K562 (cell line): Measurements from ENCODE around the gene DHCR24. TPM values are rescaled to one million over a fixed set of nuclear protein-coding genes. Genes with fewer than 3 reads are reported as not detected.

Source experiments
- ATAC-seq: fragments of 200-7000 bp; cut with Tn5 transposase; 3 replicates; pipeline ENCODE4 v1.9.1; 2020; ENCODE audit warnings: moderate library complexity
- BruUV-seq: library from RNA; stranded (reverse); fragments of 400-500 nt; replicated peaks from 2 replicates; lab custom pipeline; 2021; lab: Mats Ljungman, UMichigan
- CTCF ChIA-PET: fragments of 300-600 bp; formaldehyde crosslinking; extraction: SDS; loops from one replicate; lab custom pipeline; 2021; ENCODE audit warnings: low intra/inter-chr PET ratio; lab: Yijun Ruan, JAX
- POLR2A ChIA-PET: fragments of 300-600, 350-650 bp; sonication (Branson Sonifier 250); formaldehyde crosslinking; extraction: SDS; loops from one replicate; lab custom pipeline; 2021; ENCODE audit warnings: antibody characterized with exemption, inconsistent platforms; lab: Yijun Ruan, JAX
- DNase-seq, 4 experiments: peaks; one replicate each; pipeline versions ENCODE4 v3.0.0 to v3.0.0-alpha.2; 2011 to 2018; ENCODE audit warnings: low spot score in 3 of 4, mixed read lengths in 3 of 4; ENCODE audit errors: extremely low read depth in 1 of 4
- FAIRE-seq: peaks from 2 replicates; lab custom pipeline; 2011; peaks lifted over from hg19 to GRCh38; lab: Jason Lieb, UNC
- H2AFZ ChIP-seq: 2 replicates; pipeline ENCODE4 v1.6.0; 2011; ENCODE audit warnings: low read depth, low read length, control low read depth, inconsistent platforms
- H3K27ac ChIP-seq: fragments of 200-600 bp; 3 replicates; pipeline ENCODE4 v1.8.0; 2011; ENCODE audit warnings: low read depth, mild to moderate bottlenecking, control low read depth, inconsistent platforms, low read length, moderate library complexity, mixed read lengths; ENCODE audit errors: extremely low read depth
- H3K27me3 ChIP-seq, 2 experiments: fragments of 300-600 bp in 1 of 2; 2 replicates in 1 of 2; 3 replicates in 1 of 2; pipeline versions ENCODE4 v1.6.0 to v1.8.0; 2011; ENCODE audit warnings: inconsistent platforms in 2 of 2, low read length in 2 of 2, mild to moderate bottlenecking in 1 of 2, mixed read lengths in 1 of 2, moderate library complexity in 1 of 2; ENCODE audit not compliant: control insufficient read depth in 2 of 2, insufficient read depth in 2 of 2
- H3K36me3 ChIP-seq: fragments of 300-600 bp; 3 replicates; pipeline ENCODE4 v1.8.0; 2011; ENCODE audit warnings: mild to moderate bottlenecking, low read length, inconsistent platforms; ENCODE audit not compliant: control insufficient read depth, insufficient read depth
- H3K4me1 ChIP-seq, 2 experiments: fragments of 200-600 bp in 1 of 2; replicated peaks in 1 of 2; 2 replicates in 1 of 2; 3 replicates in 1 of 2; pipeline versions ENCODE4 v1.5.1 to v1.8.0; 2011; ENCODE audit warnings: inconsistent platforms in 2 of 2, low read length in 2 of 2, mild to moderate bottlenecking in 1 of 2, mixed read lengths in 1 of 2, moderate library complexity in 1 of 2; ENCODE audit not compliant: control insufficient read depth in 2 of 2, insufficient read depth in 2 of 2
- H3K4me2 ChIP-seq: 2 replicates; pipeline ENCODE4 v1.6.1; 2011; ENCODE audit warnings: low read length, control low read depth, inconsistent platforms, mixed read lengths; ENCODE audit not compliant: insufficient read depth
- H3K4me3 ChIP-seq: fragments of 200-600 bp; sonication (generic), shearing (Covaris generic); 2 replicates; pipeline ENCODE4 v1.5.1; 2016; ENCODE audit warnings: control low read depth, inconsistent platforms
- H3K79me2 ChIP-seq: fragments of 200-600 bp; 3 replicates; pipeline ENCODE4 v1.8.0; 2011; ENCODE audit warnings: low read length, inconsistent platforms; ENCODE audit not compliant: control insufficient read depth, insufficient read depth
- H3K9ac ChIP-seq, 2 experiments: 2 replicates each; pipeline versions ENCODE4 v1.6.0 to v1.6.1; 2011; ENCODE audit warnings: low read depth in 2 of 2, low read length in 2 of 2, control low read depth in 1 of 2, inconsistent platforms in 1 of 2, mild to moderate bottlenecking in 1 of 2, mixed read lengths in 1 of 2; ENCODE audit not compliant: insufficient read depth in 1 of 2
- H3K9me1 ChIP-seq: one replicate; pipeline ENCODE4 v1.6.0; 2011; ENCODE audit warnings: inconsistent platforms, mild to moderate bottlenecking, low read length, moderate library complexity; ENCODE audit not compliant: control insufficient read depth, insufficient read depth
- H3K9me3 ChIP-seq: replicated peaks from 2 replicates; pipeline ENCODE4 v1.5.1; 2011; ENCODE audit warnings: low read depth, low read length, inconsistent platforms; ENCODE audit not compliant: control insufficient read depth, insufficient read depth
- H4K20me1 ChIP-seq: replicated peaks from 2 replicates; pipeline ENCODE4 v1.6.1; 2011; ENCODE audit warnings: low read length, inconsistent platforms, mixed read lengths; ENCODE audit not compliant: control insufficient read depth, insufficient read depth
- DDX20 ChIP-seq: fragments of 450-650 bp; IDR thresholded peaks from 2 replicates; pipeline ENCODE4 v1.6.1; 2016; ENCODE audit warnings: missing genetic modification characterization, low read depth, mild to moderate bottlenecking, missing compliant biosample characterization, moderate library complexity
- FOXM1 ChIP-seq, 2 experiments: fragments of 450-650 bp in 1 of 2; sonication (generic) in 1 of 2; formaldehyde crosslinking in 1 of 2; IDR thresholded peaks; 2 replicates each; pipeline versions ENCODE4 v1.6.1 to v1.9.0; 2017 to 2022; ENCODE audit warnings: low read depth in 2 of 2, mild to moderate bottlenecking in 2 of 2, missing genetic modification reagents in 1 of 2, moderate library complexity in 1 of 2
- GATA2 ChIP-seq: sonication (generic); formaldehyde crosslinking; IDR thresholded peaks from 2 replicates; pipeline ENCODE4 v1.4.0; 2020; ENCODE audit warnings: mild to moderate bottlenecking, missing genetic modification reagents
- GATAD2A ChIP-seq: fragments of 450-650 bp; IDR thresholded peaks from 2 replicates; pipeline ENCODE4 v1.6.1; 2017
- MNT ChIP-seq, 2 experiments: fragments of 450-650 bp; conservative IDR thresholded peaks; 2 replicates each; pipeline ENCODE4 v1.6.1; 2017; ENCODE audit warnings: mild to moderate bottlenecking in 2 of 2, moderate library complexity in 2 of 2
- NR2C2 ChIP-seq, 2 experiments: fragments of 200-800 bp in 1 of 2; sonication (Bioruptor generic) in 1 of 2; sonication (generic) in 1 of 2; formaldehyde crosslinking in 1 of 2; IDR thresholded peaks; 2 replicates each; pipeline versions ENCODE4 v1.6.1 to v1.8.0; 2016 to 2022; ENCODE audit warnings: mild to moderate bottlenecking in 1 of 2, missing compliant biosample characterization in 1 of 2, missing genetic modification characterization in 1 of 2, missing genetic modification reagents in 1 of 2
- SAFB ChIP-seq: fragments of 200-400 bp; formaldehyde crosslinking; IDR thresholded peaks from 2 replicates; pipeline ENCODE4 v1.6.1; 2017; ENCODE audit warnings: low read depth, low read length, borderline replicate concordance
- SMARCA4 ChIP-seq: fragments of 450-650 bp; IDR thresholded peaks from 2 replicates; pipeline ENCODE4 v1.6.1; 2016
- ZNF639 ChIP-seq, 2 experiments: fragments of 200-800 bp in 1 of 2; sonication (Bioruptor generic) in 1 of 2; sonication (generic) in 1 of 2; formaldehyde crosslinking in 1 of 2; IDR thresholded peaks in 1 of 2; conservative IDR thresholded peaks in 1 of 2; 2 replicates each; pipeline versions ENCODE4 v1.5.0 to v1.6.1; 2016 to 2020; ENCODE audit warnings: missing compliant biosample characterization in 1 of 2, missing genetic modification characterization in 1 of 2, missing genetic modification reagents in 1 of 2
- WGBS: fragments of 100-300 bp; shearing (Covaris generic); methylation state at CpG from one replicate; pipeline ENCODE4 v1.1.6; 2016; ENCODE audit warnings: low coverage, mixed read lengths; ENCODE audit not compliant: insufficient coverage; ENCODE audit errors: missing lambda C conversion rate; 5-methylcytosine and 5-hydroxymethylcytosine counted together
- in situ Hi-C: fragments of 300-500 bp; cut with MboI; formaldehyde crosslinking; loops from 4 replicates; pipeline ENCODE4 v1.15.0; 2018; ENCODE audit warnings: inconsistent platforms, mixed read lengths
- intact Hi-C: fragments of 100-400 bp; cut with micrococcal nuclease; formaldehyde crosslinking; loops from 2 replicates; pipeline ENCODE4 v1.14.2; 2022
- polyA plus RNA-seq, 8 experiments: library from polyadenylated mRNA; depleted of rRNA in 4 of 8; stranded (reverse) in 5 of 8; unstranded in 3 of 8; fragments of >200 nt; fragmentation: Nextera tagmentation in 2 of 8; fragmentation: Illumina TruSeq in 1 of 8; extraction: Ambion mirVana in 2 of 8; extraction: Trizol in 1 of 8; gene quantifications; 2 replicates each; pipeline versions ENCODE4 v1.2.1 to v1.2.3, GENCODE V29; 2011 to 2014; ENCODE audit warnings: inconsistent platforms in 1 of 8, missing spikeins in 1 of 8
- total RNA-seq, 7 experiments: library from RNA; depleted of rRNA in 6 of 7; stranded (reverse); fragments of >200 nt in 6 of 7; fragmentation: Illumina TruSeq in 2 of 7; extraction: Trizol in 2 of 7; gene quantifications; 2 replicates each; pipeline versions ENCODE4 v1.2.1 to v1.2.3, GENCODE V29; 2011 to 2021; ENCODE audit warnings: low replicate concordance in 1 of 7

The DHCR24 gene
- total and polyA plus RNA-seq, 9 of the 15 experiments (the other 6 are each of a cell fraction or from before 2014, with no cell fraction given): 23.4 to 161 (median 79.9) TPM

GRCh38 chr1:54928327-54928726 is 41.3 kb upstream of the DHCR24 start:
- H3K4me1 ChIP-seq: peaks cover 0 to 7% of the 10 kb centered on the region in 2 experiments; a peak in 3 of 5 replicates
- no peak overlapping the region for H2AFZ ChIP-seq
- no peaks in the 10 kb centered on the region for H3K36me3 ChIP-seq
- H3K4me2 ChIP-seq: no peak overlapping the region
- H3K27me3 ChIP-seq: peaks cover 6 to 19% of the 10 kb centered on the region in 2 experiments; a peak in 3 of 5 replicates
- ChIA-PET POLR2A (interaction anchor here (0.6 to 1.2 kb wide), 3 partner anchors 12 to 87 kb away, joined by 3 to 6 read pairs (median 5); no protein-coding TSS in a partner anchor), CTCF (no interaction called here)
- FAIRE-seq: no peak
- H3K9ac ChIP-seq: no peak overlapping the region
- intact Hi-C loops (loop anchor here (10.0 kb wide), 1 partner anchor 104 kb away; no protein-coding TSS in a partner anchor), in situ Hi-C loops (no loop called here)
- no peak overlapping the region for H3K27ac ChIP-seq
- no peaks in the 10 kb centered on the region for H4K20me1 ChIP-seq
- ATAC-seq: no peak
- H3K9me1 ChIP-seq: no peaks in the 10 kb centered on the region
- no peak overlapping the region for H3K4me3 ChIP-seq
- no TSS peak for BruUV-seq
- TF ChIP-seq SAFB (no peak), GATAD2A (no peak), SMARCA4 (no peak)
- no peaks in the 10 kb centered on the region for H3K79me2 ChIP-seq
- WGBS: 0% methylated on average over 2 of the region's 2 CpGs
- no peak for DNase-seq
- no peaks in the 10 kb centered on the region for H3K9me3 ChIP-seq

- peak in 2 of 4 experiments; percentile 20 to 63 for DNase-seq
- ChIA-PET CTCF (no interaction called here), POLR2A (interaction anchor here (0.6 to 0.7 kb wide), 2 partner anchors 10 to 88 kb away, joined by 3 read pairs; no protein-coding TSS in a partner anchor)
- WGBS: 10% methylated on average over 8 of the region's 8 CpGs
- in situ Hi-C loops: no loop called here
- FAIRE-seq: peak; percentile 55
- no peak overlapping the region for H3K4me3 ChIP-seq
- no peaks in the 10 kb centered on the region for H3K36me3 ChIP-seq
- no TSS peak for BruUV-seq
- no peaks in the 10 kb centered on the region for H4K20me1 ChIP-seq
- H2AFZ ChIP-seq: no peak overlapping the region
- peaks cover 9 to 22% of the 10 kb centered on the region in 2 experiments; a peak in 4 of 5 replicates for H3K27me3 ChIP-seq
- ATAC-seq: peak; percentile 50; the same call in 1 of the 3 replicates
- H3K4me1 ChIP-seq: peaks cover 0 to 7% of the 10 kb centered on the region in 2 experiments; a peak in 3 of 5 replicates
- no peak overlapping the region for H3K4me2 ChIP-seq
- H3K9me3 ChIP-seq: no peaks in the 10 kb centered on the region
- no peak overlapping the region for H3K9ac ChIP-seq
- no peak overlapping the region for H3K27ac ChIP-seq
- intact Hi-C loops: loop anchor here (10.0 kb wide), 1 partner anchor 103 kb away; no protein-coding TSS in a partner anchor
- H3K9me1 ChIP-seq: no peaks in the 10 kb centered on the region
- H3K79me2 ChIP-seq: no peaks in the 10 kb centered on the region
- 0 out of 4 replicates have a peak, but pooled peaks of 1 of the 2 experiments have one; percentile 15 for TF ChIP-seq ZNF639 (CRISPR knock-in tag; conservative IDR thresholded peaks at IDR 0.05 in 1 of 2, IDR thresholded peaks at IDR 0.05 in 1 of 2)
- 0 out of 2 replicates have a peak, but pooled peaks have one; percentile 43 for TF ChIP-seq FOXM1 (IDR thresholded peaks at IDR 0.05; ENCODE audit: low read depth)
- TF ChIP-seq FOXM1 (CRISPR knock-in tag; IDR thresholded peaks at IDR 0.05; ENCODE audit: low read depth): no peak
- peak in 1 of 2 experiments; percentile 53; a peak in 1 of 4 replicates for TF ChIP-seq MNT (conservative IDR thresholded peaks at IDR 0.05)
- TF ChIP-seq DDX20 (tag): no peak
- TF ChIP-seq NR2C2 (CRISPR knock-in tag; IDR thresholded peaks at IDR 0.05): no peak
- TF ChIP-seq NR2C2 (tag; IDR thresholded peaks at IDR 0.05): no peak
- 0 out of 2 replicates have a peak, but pooled peaks have one; percentile 58 for TF ChIP-seq GATA2 (CRISPR knock-in tag)
Measured at GRCh38 chr1:54927472-54928240, 40.7 kb upstream of the DHCR24 start.
